ENCODE data around the gene TSPEAR.

TSPEAR gene

GRCh38 chr21:44740742-44741141, 29.4 kb upstream of the TSPEAR start:
- no peak for DNase-seq

GRCh38 chr21:44739316-44739715, 27.9 kb upstream of the TSPEAR start:
- DNase-seq = no peak

GRCh38 chr21:44738621-44739020, 27.2 kb upstream of the TSPEAR start:
- DNase-seq = no peak

GRCh38 chr21:44737706-44738354, 26.5 kb upstream of the TSPEAR start:
- DNase-seq = no peak

- no peak for DNase-seq
These were observed 25.1 kb upstream of the TSPEAR start for GRCh38 chr21:44736291-44737004.

GRCh38 chr21:44735821-44736220, 24.4 kb upstream of the TSPEAR start:
- no peak for DNase-seq

GRCh38 chr21:44734841-44735240, 23.5 kb upstream of the TSPEAR start:
- no peak for DNase-seq

GRCh38 chr21:44734026-44734745, 22.8 kb upstream of the TSPEAR start:
- no peak for DNase-seq

GRCh38 chr21:44732956-44733355, 21.6 kb upstream of the TSPEAR start:
- no peak for DNase-seq

GRCh38 chr21:44732263-44732662, 20.9 kb upstream of the TSPEAR start:
- DNase-seq = no peak

- no peak for DNase-seq
These were observed 19.7 kb upstream of the TSPEAR start for GRCh38 chr21:44730951-44731579.

GRCh38 chr21:44730028-44730395, 18.6 kb upstream of the TSPEAR start:
- DNase-seq = no peak

GRCh38 chr21:44729336-44730027, 18.1 kb upstream of the TSPEAR start:
- no peak for DNase-seq

GRCh38 chr21:44728716-44729115, 17.3 kb upstream of the TSPEAR start:
- DNase-seq = no peak

GRCh38 chr21:44727757-44728156, 16.4 kb upstream of the TSPEAR start:
- DNase-seq = no peak

- no peak for DNase-seq
These were observed 15.9 kb upstream of the TSPEAR start for GRCh38 chr21:44727321-44727720.

- no peak for DNase-seq
These were observed 15.5 kb upstream of the TSPEAR start for GRCh38 chr21:44726826-44727225.

- DNase-seq = no peak
These were observed 13.6 kb upstream of the TSPEAR start for GRCh38 chr21:44724926-44725325.

- no peak for DNase-seq
These were observed 12.8 kb upstream of the TSPEAR start for GRCh38 chr21:44724196-44724595.

- peak; percentile 34 for DNase-seq
These were observed 12.1 kb upstream of the TSPEAR start for GRCh38 chr21:44723177-44724131.

GRCh38 chr21:44722731-44723130, 11.4 kb upstream of the TSPEAR start:
- DNase-seq = no peak

GRCh38 chr21:44720170-44720569, 8.8 kb upstream of the TSPEAR start:
- no peak for DNase-seq

Data from CD4-positive, alpha-beta T cell treated with Interleukin-17A for 4 hours (primary cell).